GM12872 (cell line): Measurements from ENCODE around the gene CDH4.

ENCODE experiments used
- CTCF ChIP-seq: IDR thresholded peaks from 3 replicates; pipeline ENCODE4 v1.5.1; 2011; ENCODE audit warnings: low read depth, mild to moderate bottlenecking, low read length, moderate library complexity; ENCODE audit not compliant: insufficient read depth

CDH4 gene

GRCh38 chr20:61562491-61562890 is 310.4 kb downstream of the CDH4 start:
- no peak for TF ChIP-seq CTCF

GRCh38 chr20:61562897-61563504 is 310.9 kb downstream of the CDH4 start:
- no peak for TF ChIP-seq CTCF

- TF ChIP-seq CTCF: no peak
Measured at GRCh38 chr20:61564628-61565027, 312.6 kb downstream of the CDH4 start.

GRCh38 chr20:61565791-61566190 is 313.7 kb downstream of the CDH4 start:
- no peak for TF ChIP-seq CTCF

- TF ChIP-seq CTCF: no peak
Measured at GRCh38 chr20:61566691-61567090, 314.6 kb downstream of the CDH4 start.

GRCh38 chr20:61567204-61567603 is 315.1 kb downstream of the CDH4 start:
- no peak for TF ChIP-seq CTCF

GRCh38 chr20:61569825-61570224 is 317.8 kb downstream of the CDH4 start:
- no peak for TF ChIP-seq CTCF
